MM.1S (cell line): Measurements from ENCODE around the gene KLHDC1.

Experiments
- CTCF ChIP-seq: fragments of 300-600 bp; sonication (generic); IDR thresholded peaks from 2 replicates; pipeline ENCODE4 v1.5.1; 2016; ENCODE audit warnings: antibody characterized with exemption, low read length, mixed read lengths
- EZH2 ChIP-seq: fragments of 300-600 bp; sonication (generic); optimal IDR thresholded peaks from 2 replicates; pipeline ENCODE3; 2017; ENCODE audit warnings: low read depth, mild to moderate bottlenecking, antibody characterized with exemption, low read length, mixed read lengths
- EZH2phosphoT487 ChIP-seq: fragments of 300-600 bp; sonication (generic); IDR thresholded peaks from 2 replicates; pipeline ENCODE4 v1.6.1; 2018; ENCODE audit warnings: antibody characterized with exemption, low read length

GRCh38 chr14:49659526-49660455, 33.1 kb upstream of the KLHDC1 start:
- TF ChIP-seq EZH2 (no peak), CTCF (no peak), EZH2phosphoT487 (no peak)
